HCT116 (cell line): ENCODE results near the gene GFOD1. TPM values are rescaled to one million over a fixed set of nuclear protein-coding genes. Genes with fewer than 3 reads are reported as not detected.

Experiments
- ATAC-seq: fragments of 200-7000 bp; cut with Tn5 transposase; 2 replicates; pipeline ENCODE4 v1.9.1; 2020; ENCODE audit warnings: mild to moderate bottlenecking, moderate library complexity
- BruUV-seq: library from RNA; stranded (reverse); fragments of 400-500 nt; replicated peaks from 2 replicates; lab custom pipeline; 2021; lab: Mats Ljungman, UMichigan
- CTCF ChIA-PET: fragments of 300-600 bp; sonication (Branson Sonifier 250); formaldehyde crosslinking; loops from one replicate; lab custom pipeline; 2021; ENCODE audit warnings: antibody characterized with exemption; lab: Charles Lee
- POLR2A ChIA-PET: fragments of 300-600, 350-600 bp; sonication (Branson Sonifier 250); formaldehyde crosslinking; loops from one replicate; lab custom pipeline; 2021; ENCODE audit warnings: antibody characterized with exemption; lab: Charles Lee
- RAD21 ChIA-PET, 2 experiments: fragments of 300-600 bp; sonication (Branson Sonifier 250); formaldehyde crosslinking; loops; one replicate each; lab custom pipeline; 2023; ENCODE audit warnings: low total read pairs in 2 of 2; ENCODE audit not compliant: uncharacterized antibody in 2 of 2, unreplicated experiment in 2 of 2, low non-redundant PET in 1 of 2; lab: Charles Lee
- DNase-seq: peaks from one replicate; pipeline ENCODE4 v3.0.0-alpha.2; 2010; ENCODE audit warnings: low read depth, low spot score
- H2AFZ ChIP-seq: fragments of 200-600 bp; shearing (Covaris generic), sonication (generic); 2 replicates; pipeline ENCODE4 v1.6.1; 2017; ENCODE audit warnings: low read depth, mixed run types, mixed read lengths, antibody characterized with exemption, low read length; ENCODE audit not compliant: poor library complexity, severe bottlenecking
- H3K27ac ChIP-seq: 2 replicates; pipeline ENCODE4 v1.5.1; 2012; ENCODE audit warnings: low read depth, low read length
- H3K27me3 ChIP-seq: fragments of 200-600 bp; sonication (generic); 2 replicates; pipeline ENCODE4 v1.6.1; 2016; ENCODE audit warnings: mixed run types, low read length, mixed read lengths; ENCODE audit not compliant: insufficient read depth
- H3K36me3 ChIP-seq, 2 experiments: fragments of 200-500 bp in 1 of 2; fragments of 200-600 bp in 1 of 2; sonication (Bioruptor generic) in 1 of 2; sonication (generic) in 1 of 2; 2 replicates each; pipeline versions ENCODE4 v1.5.1 to v1.6.1; 2014 to 2016; ENCODE audit warnings: low read length in 2 of 2, inconsistent platforms in 1 of 2, mixed read lengths in 1 of 2, mixed run types in 1 of 2; ENCODE audit not compliant: insufficient read depth in 2 of 2, control insufficient read depth in 1 of 2
- H3K4me1 ChIP-seq, 2 experiments: fragments of 200-600 bp in 1 of 2; sonication (generic) in 1 of 2; 2 replicates each; pipeline versions ENCODE4 v1.5.1 to v1.6.1; 2012 to 2017; ENCODE audit warnings: low read length in 2 of 2, inconsistent platforms in 1 of 2, mild to moderate bottlenecking in 1 of 2, mixed read lengths in 1 of 2, mixed run types in 1 of 2, moderate library complexity in 1 of 2; ENCODE audit not compliant: insufficient read depth in 2 of 2, control insufficient read depth in 1 of 2
- H3K4me2 ChIP-seq: fragments of 200-600 bp; sonication (generic); 2 replicates; pipeline ENCODE4 v1.6.1; 2017; ENCODE audit warnings: mixed run types, low read length, mixed read lengths
- H3K4me3 ChIP-seq, 2 experiments: fragments of 200-600 bp in 1 of 2; sonication (generic) in 1 of 2; replicated peaks in 1 of 2; 2 replicates each; pipeline ENCODE4 v1.5.1; 2011 to 2016; ENCODE audit warnings: low read length in 2 of 2, control low read depth in 1 of 2, low read depth in 1 of 2, mild to moderate bottlenecking in 1 of 2, mixed read lengths in 1 of 2, mixed run types in 1 of 2
- H3K79me2 ChIP-seq: fragments of 200-600 bp; sonication (generic); 2 replicates; pipeline ENCODE4 v1.6.1; 2017; ENCODE audit warnings: mild to moderate bottlenecking, mixed run types, low read length, moderate library complexity, mixed read lengths; ENCODE audit not compliant: insufficient read depth
- H3K9ac ChIP-seq: fragments of 200-600 bp; sonication (generic); 2 replicates; pipeline ENCODE4 v1.6.1; 2016; ENCODE audit warnings: low read length, mixed read lengths
- H3K9me2 ChIP-seq: fragments of 200-600 bp; sonication (generic), shearing (Covaris generic); 2 replicates; pipeline ENCODE4 v1.6.1; 2017; ENCODE audit warnings: mixed run types, mild to moderate bottlenecking, moderate library complexity; ENCODE audit not compliant: insufficient read depth
- H3K9me3 ChIP-seq, 2 experiments: fragments of 200-500 bp in 1 of 2; fragments of 200-600 bp in 1 of 2; sonication (Bioruptor generic) in 1 of 2; sonication (generic) in 1 of 2; 2 replicates each; pipeline ENCODE4 v1.6.1; 2014 to 2017; ENCODE audit warnings: low read length in 2 of 2, mixed read lengths in 2 of 2, inconsistent platforms in 1 of 2, low read depth in 1 of 2, mild to moderate bottlenecking in 1 of 2, mixed run types in 1 of 2, moderate library complexity in 1 of 2; ENCODE audit not compliant: control insufficient read depth in 1 of 2, insufficient read depth in 1 of 2
- H4K20me1 ChIP-seq: fragments of 200-600 bp; sonication (generic), shearing (Covaris generic); 2 replicates; pipeline ENCODE4 v1.6.1; 2017; ENCODE audit warnings: mixed run types, mild to moderate bottlenecking, moderate library complexity; ENCODE audit not compliant: insufficient read depth
- ATF3 ChIP-seq: IDR thresholded peaks from 2 replicates; pipeline ENCODE4 v1.6.1; 2012
- EGR1 ChIP-seq: IDR thresholded peaks from 2 replicates; pipeline ENCODE4 v1.6.1; 2012; ENCODE audit warnings: low read depth
- ELF1 ChIP-seq: IDR thresholded peaks from 2 replicates; pipeline ENCODE4 v1.6.1; 2012; ENCODE audit warnings: low read depth, borderline replicate concordance
- EZH2 ChIP-seq: fragments of 200-600 bp; sonication (generic); IDR thresholded peaks from 2 replicates; pipeline ENCODE4 v1.6.1; 2017; ENCODE audit warnings: antibody characterized with exemption, mixed run types
- EZH2phosphoT487 ChIP-seq: fragments of 200-600 bp; IDR thresholded peaks from 2 replicates; pipeline ENCODE4 v1.6.1; 2018; ENCODE audit warnings: antibody characterized with exemption, borderline replicate concordance
- FOSL1 ChIP-seq: IDR thresholded peaks from 2 replicates; pipeline ENCODE4 v1.6.1; 2012; ENCODE audit warnings: low read depth
- JUND ChIP-seq: IDR thresholded peaks from 2 replicates; pipeline ENCODE4 v1.6.1; 2012
- MAX ChIP-seq: IDR thresholded peaks from 2 replicates; pipeline ENCODE4 v1.6.1; 2012
- POLR2A ChIP-seq: IDR thresholded peaks from 2 replicates; pipeline ENCODE4 v1.7.0; 2011; ENCODE audit warnings: borderline replicate concordance; ENCODE audit not compliant: insufficient read depth, insufficient read length; ENCODE audit errors: extremely low read depth
- POLR2AphosphoS5 ChIP-seq: IDR thresholded peaks from 2 replicates; pipeline ENCODE4 v1.6.1; 2011; ENCODE audit warnings: mild to moderate bottlenecking, low read depth, low read length, moderate library complexity
- RAD21 ChIP-seq: IDR thresholded peaks from 2 replicates; pipeline ENCODE4 v1.6.1; 2012; ENCODE audit warnings: low read depth, mild to moderate bottlenecking
- SIN3A ChIP-seq: IDR thresholded peaks from 2 replicates; pipeline ENCODE4 v1.6.1; 2012; ENCODE audit warnings: low read depth
- SP1 ChIP-seq: IDR thresholded peaks from 2 replicates; pipeline ENCODE4 v1.6.1; 2012; ENCODE audit warnings: low read depth
- SRF ChIP-seq: IDR thresholded peaks from 2 replicates; pipeline ENCODE4 v1.6.1; 2012; ENCODE audit warnings: low read depth
- TCF7L2 ChIP-seq: IDR thresholded peaks from 2 replicates; pipeline ENCODE4 v1.7.0; 2011; ENCODE audit warnings: borderline replicate concordance, inconsistent platforms; ENCODE audit not compliant: insufficient read depth, insufficient read length; ENCODE audit errors: extremely low read depth
- ZFX ChIP-seq: fragments of 450-650 bp; IDR thresholded peaks from 2 replicates; pipeline ENCODE4 v1.6.1; 2017
- ZNF274 ChIP-seq: fragments of 200-500 bp; sonication (Bioruptor generic); IDR thresholded peaks from 2 replicates; pipeline ENCODE4 v1.6.1; 2014; ENCODE audit warnings: mild to moderate bottlenecking, low read depth, low read length, inconsistent platforms
- intact Hi-C: fragments of 100-400 bp; cut with micrococcal nuclease; formaldehyde crosslinking; loops from 2 replicates; pipeline ENCODE4 v1.10.0; 2022
- total RNA-seq: library from RNA; stranded (reverse); gene quantifications from one replicate; pipeline ENCODE4 v1.2.1, GENCODE V29; 2021; ENCODE audit not compliant: unreplicated experiment
- TF ChIP-seq, protein P1 (sequence below): IDR thresholded peaks from 2 replicates; pipeline ENCODE4 v1.6.1; 2011; ENCODE audit warnings: mild to moderate bottlenecking, low read length, moderate library complexity; ENCODE audit not compliant: insufficient replicate concordance; ENCODE audit errors: extremely low read depth
- TF ChIP-seq, protein P2 (sequence below), 3 experiments: fragments of 200-600 bp in 1 of 3; sonication (generic) in 1 of 3; IDR thresholded peaks in 2 of 3; conservative IDR thresholded peaks in 1 of 3; 2 replicates each; pipeline ENCODE4 v1.5.1; 2012 to 2017; ENCODE audit warnings: low read depth in 2 of 3, low read length in 2 of 3, antibody characterized with exemption in 1 of 3, borderline replicate concordance in 1 of 3, control low read depth in 1 of 3, mild to moderate bottlenecking in 1 of 3, mixed read lengths in 1 of 3, mixed run types in 1 of 3, moderate library complexity in 1 of 3; ENCODE audit not compliant: insufficient read depth in 1 of 3

Gene GFOD1
- total RNA-seq, 1 experiment from 2014 or later: 3.8 TPM

GRCh38 chr6:13472976-13473767, 14.2 kb downstream of the GFOD1 start:
- POLR2A ChIA-PET: no interaction called here
- TF ChIP-seq, protein P1, sequence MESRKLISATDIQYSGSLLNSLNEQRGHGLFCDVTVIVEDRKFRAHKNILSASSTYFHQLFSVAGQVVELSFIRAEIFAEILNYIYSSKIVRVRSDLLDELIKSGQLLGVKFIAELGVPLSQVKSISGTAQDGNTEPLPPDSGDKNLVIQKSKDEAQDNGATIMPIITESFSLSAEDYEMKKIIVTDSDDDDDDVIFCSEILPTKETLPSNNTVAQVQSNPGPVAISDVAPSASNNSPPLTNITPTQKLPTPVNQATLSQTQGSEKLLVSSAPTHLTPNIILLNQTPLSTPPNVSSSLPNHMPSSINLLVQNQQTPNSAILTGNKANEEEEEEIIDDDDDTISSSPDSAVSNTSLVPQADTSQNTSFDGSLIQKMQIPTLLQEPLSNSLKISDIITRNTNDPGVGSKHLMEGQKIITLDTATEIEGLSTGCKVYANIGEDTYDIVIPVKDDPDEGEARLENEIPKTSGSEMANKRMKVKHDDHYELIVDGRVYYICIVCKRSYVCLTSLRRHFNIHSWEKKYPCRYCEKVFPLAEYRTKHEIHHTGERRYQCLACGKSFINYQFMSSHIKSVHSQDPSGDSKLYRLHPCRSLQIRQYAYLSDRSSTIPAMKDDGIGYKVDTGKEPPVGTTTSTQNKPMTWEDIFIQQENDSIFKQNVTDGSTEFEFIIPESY: no peak
- no peak for TF ChIP-seq ZFX
- no peak for TF ChIP-seq SRF
- TF ChIP-seq ELF1: no peak
- no peak for TF ChIP-seq RAD21
- no peak for TF ChIP-seq MAX
- TF ChIP-seq EZH2phosphoT487: no peak
- no peak for TF ChIP-seq ZNF274
- no peak for TF ChIP-seq EGR1
- no peak for TF ChIP-seq JUND
- TF ChIP-seq SP1: no peak
- TF ChIP-seq, protein P2, sequence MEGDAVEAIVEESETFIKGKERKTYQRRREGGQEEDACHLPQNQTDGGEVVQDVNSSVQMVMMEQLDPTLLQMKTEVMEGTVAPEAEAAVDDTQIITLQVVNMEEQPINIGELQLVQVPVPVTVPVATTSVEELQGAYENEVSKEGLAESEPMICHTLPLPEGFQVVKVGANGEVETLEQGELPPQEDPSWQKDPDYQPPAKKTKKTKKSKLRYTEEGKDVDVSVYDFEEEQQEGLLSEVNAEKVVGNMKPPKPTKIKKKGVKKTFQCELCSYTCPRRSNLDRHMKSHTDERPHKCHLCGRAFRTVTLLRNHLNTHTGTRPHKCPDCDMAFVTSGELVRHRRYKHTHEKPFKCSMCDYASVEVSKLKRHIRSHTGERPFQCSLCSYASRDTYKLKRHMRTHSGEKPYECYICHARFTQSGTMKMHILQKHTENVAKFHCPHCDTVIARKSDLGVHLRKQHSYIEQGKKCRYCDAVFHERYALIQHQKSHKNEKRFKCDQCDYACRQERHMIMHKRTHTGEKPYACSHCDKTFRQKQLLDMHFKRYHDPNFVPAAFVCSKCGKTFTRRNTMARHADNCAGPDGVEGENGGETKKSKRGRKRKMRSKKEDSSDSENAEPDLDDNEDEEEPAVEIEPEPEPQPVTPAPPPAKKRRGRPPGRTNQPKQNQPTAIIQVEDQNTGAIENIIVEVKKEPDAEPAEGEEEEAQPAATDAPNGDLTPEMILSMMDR (IDR thresholded peaks at IDR 0.05 in 2 of 3, conservative IDR thresholded peaks at IDR 0.05 in 1 of 3; ENCODE audit: borderline replicate concordance in 1 of 3, insufficient read depth in 1 of 3, low read depth in 2 of 3, low read length in 2 of 3): no peak
- TF ChIP-seq ATF3: no peak
- no peak for TF ChIP-seq POLR2A
- TF ChIP-seq SIN3A: no peak
- TF ChIP-seq EZH2: no peak
- no peak for TF ChIP-seq POLR2AphosphoS5
- no peak for TF ChIP-seq TCF7L2
- no peak for TF ChIP-seq FOSL1

More at GRCh38 chr6:13472976-13473767, 14.2 kb downstream of the GFOD1 start:
- RAD21 ChIA-PET: no interaction called here
- DNase-seq (no peak), ATAC-seq (no peak)
- Histone ChIP-seq H3K9me3 (no peaks in the 10 kb centered on the region), H3K4me3 (no peak overlapping the region), H2AFZ (no peak overlapping the region), H3K9me2 (no peaks in the 10 kb centered on the region), H3K9ac (no peak overlapping the region), H3K27ac (no peak overlapping the region), H4K20me1 (no peaks in the 10 kb centered on the region), H3K27me3 (no peaks in the 10 kb centered on the region), H3K4me2 (no peak overlapping the region), H3K4me1 (peaks cover 4 to 20% of the 10 kb centered on the region in 2 experiments; a peak in 3 of 4 replicates), H3K79me2 (no peaks in the 10 kb centered on the region), H3K36me3 (no peaks in the 10 kb centered on the region)
- no TSS peak for BruUV-seq
- intact Hi-C loops: no loop called here
- CTCF ChIA-PET: no interaction called here
